ENCODE results near the gene KIF26A. TPM values are rescaled to one million over a fixed set of nuclear protein-coding genes. Genes with fewer than 3 reads are reported as not detected.

The KIF26A gene
- total RNA-seq, 1 donor, result not detected

GRCh38 chr14:104226421-104227383 is 88.3 kb downstream of the KIF26A start:
- H3K27ac ChIP-seq (ENCODE audit: low read depth, low read length), result no peak overlapping the region
- DNase-seq (ENCODE audit: insufficient read length, low spot score, missing footprints), result no peak
- H3K4me1 ChIP-seq (ENCODE audit: insufficient read depth, low read length), result no peaks in the 10 kb centered on the region
- no peaks in the 10 kb centered on the region for H3K79me2 ChIP-seq (ENCODE audit: insufficient read depth, low read length)
- no peaks in the 10 kb centered on the region for H3K36me3 ChIP-seq (ENCODE audit: insufficient read depth, low read length)
- H3K9me3 ChIP-seq (ENCODE audit: low read depth, low read length), result peaks cover 1% of the 10 kb centered on the region
- H2AFZ ChIP-seq (ENCODE audit: low read length), result no peak overlapping the region
- no peaks in the 10 kb centered on the region for H3K27me3 ChIP-seq (ENCODE audit: insufficient read depth, low read length)
- no peak overlapping the region for H3K4me2 ChIP-seq (ENCODE audit: insufficient read depth, low read length)
- H4K20me1 ChIP-seq (ENCODE audit: insufficient read depth, low read length), result no peaks in the 10 kb centered on the region
- TF ChIP-seq, protein P1, sequence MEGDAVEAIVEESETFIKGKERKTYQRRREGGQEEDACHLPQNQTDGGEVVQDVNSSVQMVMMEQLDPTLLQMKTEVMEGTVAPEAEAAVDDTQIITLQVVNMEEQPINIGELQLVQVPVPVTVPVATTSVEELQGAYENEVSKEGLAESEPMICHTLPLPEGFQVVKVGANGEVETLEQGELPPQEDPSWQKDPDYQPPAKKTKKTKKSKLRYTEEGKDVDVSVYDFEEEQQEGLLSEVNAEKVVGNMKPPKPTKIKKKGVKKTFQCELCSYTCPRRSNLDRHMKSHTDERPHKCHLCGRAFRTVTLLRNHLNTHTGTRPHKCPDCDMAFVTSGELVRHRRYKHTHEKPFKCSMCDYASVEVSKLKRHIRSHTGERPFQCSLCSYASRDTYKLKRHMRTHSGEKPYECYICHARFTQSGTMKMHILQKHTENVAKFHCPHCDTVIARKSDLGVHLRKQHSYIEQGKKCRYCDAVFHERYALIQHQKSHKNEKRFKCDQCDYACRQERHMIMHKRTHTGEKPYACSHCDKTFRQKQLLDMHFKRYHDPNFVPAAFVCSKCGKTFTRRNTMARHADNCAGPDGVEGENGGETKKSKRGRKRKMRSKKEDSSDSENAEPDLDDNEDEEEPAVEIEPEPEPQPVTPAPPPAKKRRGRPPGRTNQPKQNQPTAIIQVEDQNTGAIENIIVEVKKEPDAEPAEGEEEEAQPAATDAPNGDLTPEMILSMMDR (IDR thresholded peaks at IDR 0.05; ENCODE audit: extremely low read depth, low read depth, low read length), result no peak
- H3K4me3 ChIP-seq (ENCODE audit: insufficient read depth, low read length), result no peak overlapping the region

DNA sequence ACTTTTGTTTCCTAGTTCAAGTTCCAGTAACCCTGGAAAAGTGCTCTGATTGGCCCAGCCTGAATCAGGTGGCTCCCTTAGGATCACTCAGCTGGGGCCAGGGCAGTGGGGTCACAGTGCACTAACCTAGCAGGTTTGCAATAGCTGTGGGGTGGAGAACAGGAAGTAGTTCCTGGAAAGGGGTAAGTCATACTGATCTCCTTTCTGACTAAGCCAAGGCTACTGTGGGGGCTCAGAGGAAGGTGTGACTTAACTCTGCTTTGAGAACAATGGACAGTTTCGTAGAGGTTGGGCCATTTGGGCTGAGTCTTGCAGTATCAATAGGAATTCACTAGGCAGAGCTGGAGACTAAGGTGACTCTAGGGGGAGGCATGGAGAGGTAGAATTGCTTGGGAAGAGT is 89.4 kb downstream of the KIF26A start:
- Histone ChIP-seq H3K36me3 (ENCODE audit: insufficient read depth, low read length) (no peaks in the 10 kb centered on the region), H3K4me3 (ENCODE audit: insufficient read depth, low read length) (no peak overlapping the region), H3K4me1 (ENCODE audit: insufficient read depth, low read length) (no peaks in the 10 kb centered on the region), H3K79me2 (ENCODE audit: insufficient read depth, low read length) (no peaks in the 10 kb centered on the region), H3K27me3 (ENCODE audit: insufficient read depth, low read length) (no peaks in the 10 kb centered on the region), H2AFZ (ENCODE audit: low read length) (no peak overlapping the region), H3K4me2 (ENCODE audit: insufficient read depth, low read length) (no peak overlapping the region), H4K20me1 (ENCODE audit: insufficient read depth, low read length) (no peaks in the 10 kb centered on the region), H3K27ac (ENCODE audit: low read depth, low read length) (no peak overlapping the region), H3K9me3 (ENCODE audit: low read depth, low read length) (peaks cover 3% of the 10 kb centered on the region)
- TF ChIP-seq, protein P1 (IDR thresholded peaks at IDR 0.05; ENCODE audit: extremely low read depth, low read depth, low read length), result no peak
- DNase-seq (ENCODE audit: insufficient read length, low spot score, missing footprints), result no peak

- no peak overlapping the region for H3K4me2 ChIP-seq (ENCODE audit: insufficient read depth, low read length)
- peaks cover 3% of the 10 kb centered on the region for H3K9me3 ChIP-seq (ENCODE audit: low read depth, low read length)
- no peaks in the 10 kb centered on the region for H3K4me1 ChIP-seq (ENCODE audit: insufficient read depth, low read length)
- no peaks in the 10 kb centered on the region for H4K20me1 ChIP-seq (ENCODE audit: insufficient read depth, low read length)
- TF ChIP-seq, protein P1 (IDR thresholded peaks at IDR 0.05; ENCODE audit: extremely low read depth, low read depth, low read length), result no peak
- no peak overlapping the region for H3K4me3 ChIP-seq (ENCODE audit: insufficient read depth, low read length)
- no peaks in the 10 kb centered on the region for H3K79me2 ChIP-seq (ENCODE audit: insufficient read depth, low read length)
- no peaks in the 10 kb centered on the region for H3K27me3 ChIP-seq (ENCODE audit: insufficient read depth, low read length)
- DNase-seq (ENCODE audit: insufficient read length, low spot score, missing footprints), result no peak
- no peak overlapping the region for H3K27ac ChIP-seq (ENCODE audit: low read depth, low read length)
- H2AFZ ChIP-seq (ENCODE audit: low read length), result no peak overlapping the region
- no peaks in the 10 kb centered on the region for H3K36me3 ChIP-seq (ENCODE audit: insufficient read depth, low read length)
Measured at GRCh38 chr14:104228221-104228620, 89.8 kb downstream of the KIF26A start.

DNA sequence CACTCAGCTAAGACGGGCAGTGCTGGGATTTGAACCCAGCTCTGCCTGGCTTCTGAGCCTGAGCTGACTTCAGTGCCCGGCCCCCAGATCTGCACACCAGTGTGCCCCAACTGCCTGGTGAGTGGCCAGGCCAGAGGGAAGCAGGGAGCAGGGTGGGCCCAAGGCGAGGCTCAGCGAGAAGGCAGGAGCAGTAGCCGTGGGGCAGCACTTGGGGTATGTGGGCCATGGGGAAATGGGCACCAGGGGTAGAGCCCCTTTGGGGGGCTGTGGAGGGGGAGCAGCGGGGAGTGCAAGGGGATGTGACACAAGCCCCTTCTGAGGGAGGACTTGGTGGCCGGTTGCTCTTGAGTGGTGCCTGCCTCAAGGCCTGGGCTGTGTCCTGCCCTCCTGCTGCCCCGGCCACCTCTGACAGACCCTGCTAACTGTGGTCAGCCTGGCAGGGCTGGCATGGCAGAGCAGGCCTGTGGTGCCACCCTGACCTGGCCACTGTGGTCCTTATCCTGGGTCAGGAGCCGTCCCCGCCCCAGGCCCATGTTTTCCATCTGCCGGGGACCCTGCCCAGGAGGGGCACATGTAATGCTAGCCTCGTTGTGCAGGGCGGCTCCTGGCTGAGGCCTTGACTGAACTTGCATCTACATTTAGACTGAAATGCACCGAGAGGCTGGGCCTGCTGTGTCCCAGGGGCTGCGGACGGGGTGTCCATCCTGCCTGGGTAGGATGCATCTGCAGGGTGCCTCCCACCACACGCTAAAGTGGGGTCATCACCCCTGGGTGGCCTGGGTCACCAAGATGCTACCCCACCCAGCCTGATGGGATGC is 90.5 kb downstream of the KIF26A start:
- Histone ChIP-seq H3K9me3 (ENCODE audit: low read depth, low read length) (peaks cover 3% of the 10 kb centered on the region), H3K79me2 (ENCODE audit: insufficient read depth, low read length) (no peaks in the 10 kb centered on the region), H3K27ac (ENCODE audit: low read depth, low read length) (no peak overlapping the region), H2AFZ (ENCODE audit: low read length) (no peak overlapping the region), H3K36me3 (ENCODE audit: insufficient read depth, low read length) (no peaks in the 10 kb centered on the region), H3K4me3 (ENCODE audit: insufficient read depth, low read length) (no peak overlapping the region), H3K4me2 (ENCODE audit: insufficient read depth, low read length) (no peak overlapping the region), H3K27me3 (ENCODE audit: insufficient read depth, low read length) (no peaks in the 10 kb centered on the region), H4K20me1 (ENCODE audit: insufficient read depth, low read length) (no peaks in the 10 kb centered on the region), H3K4me1 (ENCODE audit: insufficient read depth, low read length) (no peaks in the 10 kb centered on the region)
- DNase-seq (ENCODE audit: insufficient read length, low spot score, missing footprints), result no peak
- TF ChIP-seq, protein P1 (IDR thresholded peaks at IDR 0.05; ENCODE audit: extremely low read depth, low read depth, low read length), result no peak
